HG02970 (cell line): Measurements from ENCODE around the gene SNRNP25.

Experiments used
- ATAC-seq: cut with Tn5 transposase; IDR thresholded peaks from one replicate; pipeline ENCODE4 v1.9.1; 2021; ENCODE audit warnings: mild to moderate bottlenecking, moderate library complexity, moderate number of reproducible peaks; ENCODE audit not compliant: unreplicated experiment, low FRiP score

SNRNP25 gene

DNA sequence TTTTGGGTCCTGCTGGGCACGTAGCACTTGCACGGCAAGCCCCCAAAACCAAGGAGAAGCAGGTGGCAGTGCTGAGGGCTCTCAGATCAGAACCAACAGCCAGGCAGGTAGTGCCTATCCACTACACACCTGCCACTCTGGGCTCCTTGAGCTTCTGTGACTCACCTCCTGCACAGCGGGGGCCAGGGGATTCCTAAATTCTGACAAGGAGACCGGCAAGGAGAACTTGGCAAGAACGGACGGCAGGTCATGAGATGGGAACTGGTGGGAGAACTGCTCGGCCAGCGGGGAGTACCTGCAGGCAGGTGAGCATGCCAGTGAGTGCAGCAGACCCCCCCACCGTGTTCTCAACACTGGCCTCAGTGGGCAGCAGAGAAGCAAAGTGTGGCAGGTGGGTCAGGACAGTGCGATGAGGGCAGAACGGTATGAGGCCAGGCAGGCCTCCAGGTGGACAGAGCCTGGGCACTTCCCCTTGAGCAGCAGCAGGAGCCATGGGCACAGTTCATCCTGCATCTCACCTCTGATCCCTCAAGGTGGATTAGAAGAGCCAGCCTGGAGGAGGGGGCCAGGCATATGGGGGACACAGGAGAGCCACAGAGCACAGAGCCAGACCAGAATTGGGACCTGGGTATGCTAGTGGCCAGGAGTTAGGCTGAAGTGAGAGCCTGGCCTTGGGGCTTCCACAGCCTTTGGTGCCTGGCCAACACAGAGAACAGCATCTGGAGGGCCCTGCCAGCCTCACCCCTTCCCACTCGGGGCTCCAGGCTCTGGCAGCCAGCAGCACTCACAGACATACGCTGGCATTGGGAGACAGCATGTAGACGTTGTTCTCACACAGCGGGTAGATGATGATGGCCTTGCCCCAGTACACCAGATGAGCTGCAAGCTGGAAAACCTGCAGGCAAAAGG, 39.1 kb downstream of the SNRNP25 start:
- no peak for ATAC-seq

GRCh38 chr16:94918-95265, 41.3 kb downstream of the SNRNP25 start:
- no peak for ATAC-seq

DNA sequence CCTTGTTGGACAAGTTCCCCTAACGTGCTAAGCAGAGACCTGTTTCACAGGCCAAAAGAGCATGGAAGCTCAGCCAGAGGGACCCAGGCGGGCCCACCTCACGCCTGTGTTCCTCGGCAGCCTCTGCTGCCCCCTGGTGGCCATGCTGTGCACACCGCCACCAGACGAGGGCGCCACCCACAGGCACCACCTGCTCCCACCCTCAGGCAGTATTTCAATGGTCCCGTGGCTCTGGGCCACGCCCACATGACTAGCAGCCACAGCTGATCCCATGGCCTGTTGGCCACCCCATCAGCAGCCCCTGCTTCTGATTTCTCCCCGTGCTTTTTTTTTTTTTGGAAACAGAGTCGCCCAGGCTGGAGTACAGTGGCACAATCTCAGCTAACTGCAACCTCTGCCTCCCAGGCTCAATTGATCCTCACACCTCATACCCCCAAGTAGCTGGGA, 43.3 kb downstream of the SNRNP25 start:
- peak; percentile 55 for ATAC-seq

DNA sequence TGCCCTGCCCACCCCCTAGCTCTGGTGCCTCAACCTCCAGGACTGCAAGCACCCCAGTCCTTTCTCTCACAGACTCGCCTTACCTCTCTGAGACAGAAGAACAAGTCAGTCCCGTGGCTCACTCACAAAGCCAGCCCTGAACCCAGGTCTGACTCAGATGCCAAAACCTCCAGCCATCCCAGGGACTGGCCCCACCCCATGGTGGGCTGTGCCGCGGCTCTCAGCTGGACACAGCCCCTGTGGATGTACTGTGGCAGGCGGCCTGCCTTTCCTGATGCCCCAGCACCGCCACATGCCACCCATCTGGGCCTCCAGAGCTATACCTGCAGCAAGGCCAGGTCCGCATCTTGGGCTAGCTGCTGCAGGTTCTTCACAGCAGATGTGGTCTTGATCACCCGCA, 44.2 kb downstream of the SNRNP25 start:
- ATAC-seq, result no peak

- ATAC-seq, result no peak
These were observed 47.4 kb downstream of the SNRNP25 start for GRCh38 chr16:100989-101388.

DNA sequence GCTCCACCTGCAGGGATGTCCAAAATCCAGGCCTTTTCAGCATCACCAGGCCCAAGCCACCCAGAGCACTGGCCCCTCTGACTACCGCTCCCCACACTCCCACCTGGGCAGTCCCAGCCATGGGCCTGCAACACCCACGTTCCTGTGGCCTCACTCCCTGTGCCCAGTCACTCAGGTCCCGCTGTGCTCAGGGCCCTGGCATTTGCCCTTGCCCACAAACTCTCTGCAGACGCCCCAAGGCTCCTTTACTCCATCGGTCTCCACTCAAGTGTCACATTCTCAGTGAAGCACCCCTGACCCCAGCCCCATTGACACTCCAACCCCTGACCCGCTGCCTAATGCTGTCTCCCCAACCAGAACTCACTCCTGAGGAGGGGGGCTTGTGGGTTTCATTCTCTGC, 48.0 kb downstream of the SNRNP25 start:
- no peak for ATAC-seq

DNA sequence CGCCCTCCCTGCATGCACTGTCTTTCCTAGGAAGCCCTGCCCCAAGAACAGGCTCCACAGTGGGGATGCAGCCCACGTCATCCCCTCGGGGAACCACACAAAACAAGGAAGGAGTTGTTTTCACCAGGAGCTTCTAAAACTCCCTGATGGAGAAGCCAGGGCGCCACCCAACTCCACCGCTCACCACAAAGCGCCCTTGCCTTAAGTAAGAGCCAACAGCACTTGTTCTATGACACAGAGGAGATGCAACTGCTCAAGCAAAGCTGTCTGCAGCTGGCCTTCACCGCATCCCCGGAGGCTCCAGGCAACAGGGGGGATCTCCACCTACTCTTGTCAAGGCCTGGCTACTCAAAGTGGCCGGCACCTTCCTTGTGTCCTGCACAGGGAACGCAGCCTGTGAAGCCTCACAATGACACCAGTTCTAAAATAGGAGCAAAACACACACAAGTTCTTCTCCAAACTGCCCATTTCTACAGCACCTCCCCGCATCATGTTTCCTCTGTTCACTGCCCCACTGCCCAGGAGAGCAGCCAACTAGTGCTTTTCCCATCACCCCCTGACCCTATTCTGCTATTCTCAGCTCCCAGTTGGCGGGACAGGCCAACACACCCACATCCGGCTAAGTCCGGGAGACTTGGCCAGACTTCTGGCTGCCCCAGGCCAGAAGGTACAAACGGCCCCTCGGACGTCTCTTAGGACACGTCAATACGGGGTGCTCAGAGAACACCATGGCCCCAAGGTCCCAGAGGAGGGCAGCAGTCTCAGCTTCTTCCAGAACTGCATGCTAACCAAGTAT, 48.6 kb downstream of the SNRNP25 start:
- ATAC-seq, result no peak

DNA sequence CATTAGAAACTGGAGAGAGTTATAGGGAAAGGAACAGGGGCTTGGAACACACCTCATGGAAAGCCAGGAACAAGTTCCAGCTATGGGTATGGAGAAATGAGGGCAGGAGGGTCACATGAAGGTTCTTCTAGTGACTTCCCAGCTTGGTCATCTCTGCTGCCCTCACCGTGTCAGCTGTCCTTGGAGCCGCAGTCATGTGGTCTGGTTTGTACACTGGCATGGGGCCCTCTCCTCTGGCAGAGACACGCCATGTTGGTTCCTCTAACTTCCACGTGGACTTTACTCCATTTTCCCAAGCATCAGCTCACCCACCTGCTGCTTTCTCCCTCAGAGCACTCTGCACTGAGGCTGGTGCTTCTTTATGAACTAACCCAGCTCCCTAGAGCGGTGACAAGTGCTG, 50.7 kb downstream of the SNRNP25 start:
- ATAC-seq, result no peak

DNA sequence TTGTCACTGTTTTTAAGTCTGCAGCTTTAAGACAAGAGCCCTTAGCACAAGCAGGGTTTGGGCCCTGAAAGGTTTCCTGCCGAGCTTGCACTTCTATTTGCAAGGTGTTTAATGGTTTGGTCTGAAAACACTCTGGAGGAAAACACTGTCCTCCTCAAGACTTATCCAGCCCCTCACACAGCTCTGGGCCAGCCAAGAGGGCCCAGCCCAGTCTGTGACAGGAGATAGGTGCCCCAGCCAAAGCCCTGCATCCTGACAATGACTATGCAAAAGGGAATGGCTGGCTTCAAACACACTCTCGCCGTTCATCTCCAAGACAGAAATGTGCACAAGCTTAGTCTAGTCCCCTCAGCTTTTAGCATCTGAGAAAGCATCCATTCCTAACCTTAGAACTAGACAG, 51.3 kb downstream of the SNRNP25 start:
- no peak for ATAC-seq

DNA sequence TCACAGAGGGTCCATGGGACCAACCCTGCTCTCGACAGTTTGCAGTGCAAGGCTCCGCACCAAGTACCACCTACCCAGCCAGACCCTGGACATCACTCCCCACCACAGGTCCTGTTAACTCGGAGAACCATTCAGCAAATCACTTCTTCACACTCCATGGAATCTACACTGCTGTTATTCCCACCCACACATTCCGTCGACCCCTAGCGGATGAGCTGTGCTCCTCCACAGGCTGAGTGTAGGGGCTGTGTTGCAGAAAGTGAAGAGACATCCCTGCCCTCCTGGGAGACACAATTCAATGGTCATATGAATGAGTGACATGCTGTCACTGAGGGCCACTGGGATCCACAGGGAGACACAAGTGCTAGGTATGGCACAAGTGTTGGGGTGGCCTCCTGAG, 51.9 kb downstream of the SNRNP25 start:
- ATAC-seq, result no peak

GRCh38 chr16:106623-107324, 53.1 kb downstream of the SNRNP25 start:
- no peak for ATAC-seq
